Esophagus squamous epithelium (tissue), 4 donors: ENCODE results near the gene ASPM.

Experiments
- POLR2A ChIP-seq, 4 donors: fragments of 450-650 bp; IDR thresholded peaks; one replicate each; pipeline ENCODE4 v1.6.1; 2017; ENCODE audit warnings: antibody characterized with exemption in 4 of 4, mild to moderate bottlenecking in 4 of 4, moderate library complexity in 3 of 4
- TF ChIP-seq, protein P1 (sequence below), 6 experiments: fragments of 450-650 bp in 4 of 6; fragments of 200-600 bp in 2 of 6; sonication (generic) in 2 of 6; IDR thresholded peaks; one replicate each; pipeline ENCODE4 v1.5.1; 2016 to 2019; ENCODE audit warnings: antibody characterized with exemption in 6 of 6, mild to moderate bottlenecking in 4 of 6, moderate library complexity in 4 of 6

GRCh38 chr1:197062692-197063091, 83.8 kb downstream of the ASPM start:
- TF ChIP-seq, protein P1, sequence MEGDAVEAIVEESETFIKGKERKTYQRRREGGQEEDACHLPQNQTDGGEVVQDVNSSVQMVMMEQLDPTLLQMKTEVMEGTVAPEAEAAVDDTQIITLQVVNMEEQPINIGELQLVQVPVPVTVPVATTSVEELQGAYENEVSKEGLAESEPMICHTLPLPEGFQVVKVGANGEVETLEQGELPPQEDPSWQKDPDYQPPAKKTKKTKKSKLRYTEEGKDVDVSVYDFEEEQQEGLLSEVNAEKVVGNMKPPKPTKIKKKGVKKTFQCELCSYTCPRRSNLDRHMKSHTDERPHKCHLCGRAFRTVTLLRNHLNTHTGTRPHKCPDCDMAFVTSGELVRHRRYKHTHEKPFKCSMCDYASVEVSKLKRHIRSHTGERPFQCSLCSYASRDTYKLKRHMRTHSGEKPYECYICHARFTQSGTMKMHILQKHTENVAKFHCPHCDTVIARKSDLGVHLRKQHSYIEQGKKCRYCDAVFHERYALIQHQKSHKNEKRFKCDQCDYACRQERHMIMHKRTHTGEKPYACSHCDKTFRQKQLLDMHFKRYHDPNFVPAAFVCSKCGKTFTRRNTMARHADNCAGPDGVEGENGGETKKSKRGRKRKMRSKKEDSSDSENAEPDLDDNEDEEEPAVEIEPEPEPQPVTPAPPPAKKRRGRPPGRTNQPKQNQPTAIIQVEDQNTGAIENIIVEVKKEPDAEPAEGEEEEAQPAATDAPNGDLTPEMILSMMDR (IDR thresholded peaks at IDR 0.05) = no peak
- no peak for TF ChIP-seq POLR2A (IDR thresholded peaks at IDR 0.05)
